Kidney (tissue), 14 donors: ENCODE results near the gene ELN. TPM values are rescaled to one million over a fixed set of nuclear protein-coding genes. Genes with fewer than 3 reads are reported as not detected.
A peak's percentile ranks its signal among the peaks of the same experiment; 100 is the strongest.

Source experiments
- DNase-seq, 5 donors: peaks; one replicate each; pipeline ENCODE4 v3.0.0-alpha.2; 2013 to 2020
- FAIRE-seq: peaks from 2 replicates; lab custom pipeline; 2012; peaks lifted over from hg19 to GRCh38; lab: Jason Lieb, UNC
- H3K27ac ChIP-seq, 2 donors: one replicate each; pipeline ENCODE4 v1.7.0; 2013; ENCODE audit warnings: low read depth in 2 of 2, low read length in 2 of 2, inconsistent platforms in 1 of 2
- H3K27me3 ChIP-seq: one replicate; pipeline ENCODE4 v1.7.1; 2013; ENCODE audit warnings: low read length, inconsistent platforms; ENCODE audit not compliant: control insufficient read depth, insufficient read depth
- H3K36me3 ChIP-seq, 3 donors: one replicate each; pipeline versions ENCODE4 v1.7.0 to v1.7.1; 2013; ENCODE audit warnings: low read length in 3 of 3, control low read depth in 1 of 3, inconsistent platforms in 1 of 3; ENCODE audit not compliant: insufficient read depth in 3 of 3, control insufficient read depth in 2 of 3
- H3K4me1 ChIP-seq, 3 donors: one replicate each; pipeline versions ENCODE4 v1.7.0 to v1.7.1; 2013; ENCODE audit warnings: low read length in 3 of 3, inconsistent platforms in 1 of 3, low read depth in 1 of 3; ENCODE audit not compliant: control insufficient read depth in 2 of 3, insufficient read depth in 2 of 3
- H3K4me3 ChIP-seq, 3 donors: one replicate each; pipeline versions ENCODE4 v1.7.0 to v1.8.1; 2013; ENCODE audit warnings: low read length in 3 of 3, control low read depth in 1 of 3, inconsistent platforms in 1 of 3
- H3K9ac ChIP-seq, 3 donors: one replicate each; pipeline versions ENCODE4 v1.7.0 to v1.7.1; 2013; ENCODE audit warnings: low read length in 3 of 3, control low read depth in 1 of 3, inconsistent platforms in 1 of 3
- H3K9me3 ChIP-seq, 3 donors: one replicate each; pipeline versions ENCODE4 v1.7.0 to v1.7.1; 2013; ENCODE audit warnings: low read length in 3 of 3, control low read depth in 1 of 3, inconsistent platforms in 1 of 3; ENCODE audit not compliant: control insufficient read depth in 2 of 3, insufficient read depth in 1 of 3
- CTCF ChIP-seq: IDR thresholded peaks from 3 replicates; pipeline ENCODE4 v1.5.1; 2012; ENCODE audit warnings: mild to moderate bottlenecking, moderate library complexity, borderline replicate concordance; ENCODE audit not compliant: insufficient read depth; ENCODE audit errors: extremely low read depth
- intact Hi-C: fragments of 100-400 bp; cut with DNase I; formaldehyde crosslinking; loops from one replicate; pipeline ENCODE4 v1.11.1; 2022
- polyA plus RNA-seq: library from polyadenylated mRNA; stranded (reverse); fragments of 350-450 nt; fragmentation: Illumina TruSeq; extraction: RNeasy Lipid Tissue Mini Kit (QIAGEN cat#74804); gene quantifications from one replicate; pipeline ENCODE4 v1.2.3, GENCODE V29; 2014; ENCODE audit warnings: low read depth, low replicate concordance; ENCODE audit not compliant: insufficient read depth
- total RNA-seq: library from RNA; stranded (reverse); fragmentation: NEBNext Ultra II Directional; extraction: Animal tissue kit (Norgen Biotek cat#: 25700); gene quantifications from one replicate; pipeline ENCODE4 v1.2.1, GENCODE V29; 2021
- donor health status: control.
- donor health status: control.
- donor health status: control.
- donor health status: control.
- donor health status: control.
- donor health status: DM: yes; HTN: yes; CAD: no.
- donor health status: Normal renal cell carcinoma (clear cell type).

Gene ELN
- total and polyA plus RNA-seq, 2 donors from 2014 or later: 14.9 to 44.8 TPM

- DNase-seq: peak in 3 of 5 donors; percentile 8 to 81 (median 68)
Measured at GRCh38 chr7:74051193-74051592, 23.2 kb downstream of the ELN start.

GRCh38 chr7:74051629-74052410 is 23.8 kb downstream of the ELN start:
- no peak overlapping the region for H3K27ac ChIP-seq
- no peak for TF ChIP-seq CTCF
- DNase-seq (peak in 3 of 5 donors; percentile 17 to 73 (median 43)), FAIRE-seq (no peak)
- no peak overlapping the region for H3K4me3 ChIP-seq
- intact Hi-C loops: no loop called here
- no peaks in the 10 kb centered on the region for H3K27me3 ChIP-seq
- no peak overlapping the region for H3K9ac ChIP-seq
- peaks cover 0 to 10% (median 3%) of the 10 kb centered on the region in 3 donors for H3K36me3 ChIP-seq
- no peaks in the 10 kb centered on the region for H3K4me1 ChIP-seq
- H3K9me3 ChIP-seq: no peaks in the 10 kb centered on the region

More at GRCh38 chr7:74051193-74051592, 23.2 kb downstream of the ELN start:
- Histone ChIP-seq H3K9ac (no peak overlapping the region), H3K4me1 (no peaks in the 10 kb centered on the region), H3K27ac (no peak overlapping the region), H3K36me3 (peaks cover 0 to 10% (median 3%) of the 10 kb centered on the region in 3 donors), H3K4me3 (no peak overlapping the region), H3K27me3 (no peaks in the 10 kb centered on the region), H3K9me3 (no peaks in the 10 kb centered on the region)
- no peak for FAIRE-seq
- no peak for TF ChIP-seq CTCF
- intact Hi-C loops: no loop called here

GRCh38 chr7:74052628-74053027 is 24.7 kb downstream of the ELN start:
- no peak for FAIRE-seq
- Histone ChIP-seq H3K4me3 (no peak overlapping the region), H3K36me3 (peaks cover 0 to 10% (median 3%) of the 10 kb centered on the region in 3 donors), H3K27me3 (no peaks in the 10 kb centered on the region), H3K4me1 (no peaks in the 10 kb centered on the region), H3K27ac (no peak overlapping the region), H3K9me3 (no peaks in the 10 kb centered on the region), H3K9ac (no peak overlapping the region)
- no peak for TF ChIP-seq CTCF
- no peak for DNase-seq
- intact Hi-C loops: no loop called here
